Measurements from ENCODE around the gene KIF18A.
A peak's percentile ranks its signal among the peaks of the same experiment; 100 is the strongest.

Gene KIF18A

GRCh38 chr11:28043930-28044709 lies 63.8 kb downstream of the KIF18A start:
- DNase-seq (ENCODE audit: low read depth): no peak

DNA sequence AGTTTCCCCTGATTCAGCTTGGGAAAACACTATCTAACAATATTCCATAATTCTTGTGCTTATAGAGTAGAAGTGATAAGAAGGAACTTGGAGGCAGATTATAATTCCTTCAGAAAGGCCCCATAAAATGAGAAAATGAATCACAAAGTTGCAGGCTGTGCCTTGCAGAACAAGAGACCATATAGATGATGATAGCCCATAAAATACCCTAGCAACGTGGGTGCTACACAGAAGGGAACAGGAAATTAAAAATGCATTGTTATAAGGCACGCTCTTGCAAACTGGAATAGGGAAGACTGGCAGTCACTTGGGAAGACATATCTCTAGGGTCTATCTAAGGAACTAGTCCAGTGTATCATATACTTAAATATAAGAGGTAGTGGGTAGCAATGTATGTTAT lies 67.6 kb downstream of the KIF18A start:
- DNase-seq (ENCODE audit: low read depth): no peak

GRCh38 chr11:28038775-28039174 lies 69.2 kb downstream of the KIF18A start:
- no peak for DNase-seq (ENCODE audit: low read depth)

GRCh38 chr11:28026634-28027290 lies 81.2 kb downstream of the KIF18A start:
- no peak for DNase-seq (ENCODE audit: low read depth)

DNA sequence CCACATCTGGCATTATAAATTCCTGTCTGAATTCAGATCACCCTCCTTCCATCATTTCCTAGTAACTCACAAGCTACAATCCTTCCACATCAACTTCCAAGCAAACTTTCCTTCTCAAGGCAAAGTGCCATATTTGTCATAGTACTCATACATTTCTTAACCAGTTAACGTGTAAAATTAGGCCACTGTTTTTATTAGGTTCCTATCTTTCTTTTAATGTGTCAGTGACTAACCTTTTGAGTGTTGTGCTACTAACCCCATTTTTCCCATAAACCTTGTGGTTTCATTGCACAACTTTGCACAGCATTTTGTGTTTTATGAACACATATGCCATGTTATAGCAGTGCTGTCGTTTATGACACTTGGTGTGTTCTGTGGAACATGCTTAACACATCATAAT lies 90.1 kb downstream of the KIF18A start:
- no peak for DNase-seq (ENCODE audit: low read depth)

DNA sequence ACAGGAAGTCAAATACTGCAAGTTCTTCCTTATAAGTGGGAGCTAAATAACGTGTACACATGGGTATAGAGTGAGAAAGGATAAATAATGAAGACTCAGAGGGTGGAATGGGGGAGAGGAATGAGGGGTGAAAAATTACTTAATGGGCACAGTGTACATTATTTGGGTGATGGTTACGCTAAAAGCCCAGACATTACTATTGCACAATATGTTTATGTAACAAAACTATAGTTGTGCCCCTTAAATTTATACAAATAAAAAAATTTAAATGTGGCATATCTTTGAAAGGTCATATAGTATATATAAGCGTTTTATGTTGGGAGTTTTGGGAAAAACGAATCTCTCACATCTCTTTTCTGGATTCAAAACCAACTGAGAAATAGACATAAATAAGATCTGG lies 96.1 kb downstream of the KIF18A start:
- DNase-seq (ENCODE audit: low read depth): no peak

- no peak for DNase-seq (ENCODE audit: low read depth)
These were observed 98.0 kb downstream of the KIF18A start for GRCh38 chr11:28009996-28010395.

DNA sequence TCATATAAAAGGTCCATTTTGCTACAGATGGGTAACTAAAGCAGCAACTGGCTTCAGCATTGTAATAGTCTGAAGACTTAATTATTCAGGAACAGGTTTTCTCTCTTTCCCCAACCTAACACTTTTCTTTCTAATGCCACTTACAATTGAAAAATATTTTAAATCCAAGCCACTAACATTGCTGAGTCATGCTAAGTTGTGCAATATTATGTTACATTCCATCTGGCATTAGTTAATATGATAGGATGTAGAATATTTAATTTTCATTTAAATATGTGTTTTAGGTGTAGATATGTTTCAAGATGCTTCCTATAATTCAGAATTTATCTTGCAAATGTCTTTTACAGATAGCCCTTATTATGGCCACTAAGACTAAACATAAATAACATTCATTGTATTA lies 98.6 kb downstream of the KIF18A start:
- no peak for DNase-seq (ENCODE audit: low read depth)

DNA sequence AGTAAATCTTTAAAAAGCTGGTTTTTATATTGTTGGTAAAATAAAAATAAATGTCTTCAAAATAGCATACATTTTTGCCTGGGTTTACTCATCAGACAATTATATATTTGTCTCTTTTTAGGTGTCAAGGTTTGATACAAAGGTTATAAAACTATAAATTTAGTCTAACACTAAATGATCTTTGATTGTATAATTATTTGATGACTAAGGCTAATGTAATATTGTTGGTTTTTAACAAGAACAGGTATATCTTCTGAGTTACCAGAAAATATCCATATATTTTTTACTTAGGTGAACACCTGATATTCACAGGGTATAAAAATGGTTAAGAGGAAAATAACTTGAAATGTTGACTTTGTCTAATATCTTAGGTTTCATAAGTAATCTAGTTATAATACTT lies 104.3 kb downstream of the KIF18A start:
- DNase-seq (ENCODE audit: low read depth): no peak

GRCh38 chr11:27998552-27998951 lies 109.4 kb downstream of the KIF18A start:
- DNase-seq (ENCODE audit: low read depth): no peak

DNA sequence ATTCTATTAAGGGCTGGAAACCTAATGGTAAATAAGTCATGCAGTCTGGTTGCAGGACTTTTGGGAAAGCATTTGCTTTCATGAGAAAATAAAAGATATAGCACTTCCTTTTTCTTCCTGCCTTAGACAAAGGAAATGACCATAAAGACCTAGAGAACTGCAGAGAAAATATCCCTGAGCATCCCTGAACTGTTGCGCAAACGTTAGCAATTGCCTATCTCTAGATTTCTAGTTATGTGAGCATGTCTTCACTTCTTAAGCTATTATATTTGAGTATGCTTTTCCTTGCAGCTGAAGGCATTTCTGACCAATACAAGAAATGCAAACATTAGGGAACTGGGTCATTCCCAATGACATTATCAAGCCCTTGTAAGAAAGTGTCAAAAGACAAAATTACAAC lies 110.6 kb downstream of the KIF18A start:
- DNase-seq (ENCODE audit: low read depth): no peak

- DNase-seq (ENCODE audit: low read depth): no peak
These were observed 111.9 kb downstream of the KIF18A start for GRCh38 chr11:27996066-27996465.

DNA sequence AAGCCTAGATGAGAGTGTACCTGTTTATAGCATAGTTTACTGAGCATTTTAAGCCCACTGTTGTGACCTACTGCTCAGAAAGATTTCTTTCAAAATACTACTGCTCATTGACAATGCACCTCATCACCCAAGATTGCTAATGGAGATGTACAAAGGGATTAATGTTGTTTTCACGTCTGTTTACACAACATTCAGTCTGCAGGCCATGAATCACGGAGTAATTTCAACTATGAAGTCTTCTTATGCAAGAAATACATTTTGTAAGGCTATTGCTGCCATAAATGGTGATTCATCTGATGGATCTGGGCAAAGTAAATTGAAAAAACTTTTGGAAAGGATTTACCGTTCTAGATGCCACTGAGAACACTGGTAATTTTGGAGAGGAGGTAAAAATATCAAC lies 112.9 kb downstream of the KIF18A start:
- DNase-seq (ENCODE audit: low read depth): no peak

DNA sequence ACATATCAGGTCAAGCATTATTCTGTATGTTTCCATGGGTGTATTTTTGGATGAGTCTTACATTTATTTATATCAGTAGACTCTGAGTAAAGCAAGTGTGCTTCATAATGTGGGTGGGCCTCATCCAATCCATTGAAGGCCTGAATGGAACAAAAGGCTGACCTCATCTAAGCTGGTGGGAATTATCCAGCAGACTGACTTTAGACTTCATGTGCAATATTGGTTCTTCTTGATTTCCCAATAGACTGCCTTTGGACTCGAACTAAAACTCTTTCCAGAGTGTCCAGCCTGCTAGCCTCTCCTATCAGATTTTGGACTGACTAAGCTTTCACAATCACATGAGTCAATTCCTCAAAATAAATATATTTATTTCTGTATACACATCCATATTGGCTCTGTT lies 116.2 kb downstream of the KIF18A start:
- DNase-seq (ENCODE audit: low read depth): no peak

DNA sequence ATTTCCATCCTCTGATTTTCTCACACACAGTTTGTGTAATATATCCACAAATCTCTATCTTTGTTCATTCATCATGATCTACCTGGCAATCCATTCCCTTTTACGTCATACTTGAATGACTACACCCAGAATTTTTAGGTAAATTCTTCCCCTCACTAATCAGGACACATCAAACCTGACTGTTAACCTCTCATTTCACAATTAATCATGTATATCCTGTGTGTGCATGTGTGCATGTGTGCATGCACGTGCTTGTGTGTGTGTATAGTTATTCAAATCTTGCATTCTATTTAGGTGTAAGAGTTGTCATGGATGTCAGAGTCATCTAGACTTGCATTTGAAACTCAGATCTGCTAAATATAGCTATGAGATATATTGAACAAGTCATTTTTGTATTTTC lies 130.4 kb downstream of the KIF18A start:
- DNase-seq (ENCODE audit: low read depth): no peak

- DNase-seq (ENCODE audit: low read depth): peak; percentile 45
These were observed 130.9 kb downstream of the KIF18A start for GRCh38 chr11:27977031-27977430.

GRCh38 chr11:27976262-27976661 lies 131.7 kb downstream of the KIF18A start:
- DNase-seq (ENCODE audit: low read depth): no peak

GRCh38 chr11:27973851-27974536 lies 134.0 kb downstream of the KIF18A start:
- no peak for DNase-seq (ENCODE audit: low read depth)

DNA sequence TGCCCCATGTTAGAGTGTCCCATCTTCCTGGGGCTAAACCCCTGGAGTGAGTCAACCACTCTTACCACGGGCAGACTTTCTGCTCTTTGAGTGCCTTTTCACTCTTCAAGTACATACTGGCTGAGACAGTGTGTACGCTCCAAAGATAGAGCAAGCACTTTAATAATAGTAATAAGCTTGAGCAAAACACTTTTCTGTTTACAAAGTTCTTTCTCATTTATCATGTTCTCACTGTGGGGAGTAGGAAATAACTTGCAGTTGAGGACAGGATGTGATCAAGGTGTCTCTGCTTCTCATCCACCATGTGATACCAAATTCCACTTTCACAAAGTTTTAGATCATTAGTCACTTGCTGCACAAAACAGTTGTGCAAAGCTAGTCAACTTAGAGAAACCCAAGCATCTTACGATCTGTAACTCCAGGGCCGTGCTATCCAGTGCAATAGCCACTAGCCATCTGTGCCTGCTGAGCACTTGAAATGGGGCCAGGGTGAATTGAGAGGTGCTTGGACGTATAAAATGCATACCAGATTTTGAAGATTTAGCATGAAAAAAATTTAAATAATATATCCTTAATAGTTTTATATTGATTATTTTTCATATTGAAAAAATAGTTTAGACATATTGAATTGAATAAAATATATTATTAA lies 135.3 kb downstream of the KIF18A start:
- no peak for DNase-seq (ENCODE audit: low read depth)

- DNase-seq (ENCODE audit: low read depth): peak; percentile 15
These were observed 136.8 kb downstream of the KIF18A start for GRCh38 chr11:27971171-27971570.
